WTC11 (cell line): ENCODE results near the gene KLHL5. TPM values are rescaled to one million over a fixed set of nuclear protein-coding genes. Genes with fewer than 3 reads are reported as not detected.

Source experiments
- ATAC-seq: fragments of 200-7000 bp; cut with Tn5 transposase; 2 replicates; pipeline ENCODE4 v1.10.0; 2021; ENCODE audit warnings: mild to moderate bottlenecking, moderate library complexity
- CTCF ChIA-PET: fragments of 300-600 bp; sonication (Branson Sonifier 250); formaldehyde crosslinking; loops from one replicate; lab custom pipeline; 2021; ENCODE audit warnings: antibody characterized with exemption; lab: Charles Lee
- POLR2A ChIA-PET: fragments of 350-600 bp; sonication (Branson Sonifier 250); formaldehyde crosslinking; loops from one replicate; lab custom pipeline; 2021; ENCODE audit warnings: antibody characterized with exemption; lab: Charles Lee
- DNase-seq: peaks from one replicate; pipeline ENCODE4 v3.0.0; 2021; ENCODE audit warnings: low spot score
- H3K27ac Mint-ChIP-seq: 2 replicates; pipeline ENCODE4 v1.8.0; 2021; ENCODE audit warnings: mixed read lengths
- H3K27me3 Mint-ChIP-seq: 2 replicates; pipeline ENCODE4 v1.8.0; 2021; ENCODE audit warnings: low read depth, mild to moderate bottlenecking, moderate library complexity, mixed read lengths
- H3K36me3 Mint-ChIP-seq: 2 replicates; pipeline ENCODE4 v1.8.0; 2021; ENCODE audit warnings: mixed read lengths
- H3K4me1 Mint-ChIP-seq: 2 replicates; pipeline ENCODE4 v1.8.0; 2022; ENCODE audit warnings: mixed read lengths
- H3K4me3 Mint-ChIP-seq: 2 replicates; pipeline ENCODE4 v1.8.0; 2021; ENCODE audit warnings: mild to moderate bottlenecking, moderate library complexity, mixed read lengths
- H3K9me3 Mint-ChIP-seq: 2 replicates; pipeline ENCODE4 v1.8.0; 2021; ENCODE audit warnings: mixed read lengths
- AFF4 ChIP-seq: sonication (generic); formaldehyde crosslinking; IDR thresholded peaks from 2 replicates; pipeline ENCODE4 v1.8.1; 2023; ENCODE audit warnings: mild to moderate bottlenecking, missing genetic modification reagents, borderline replicate concordance
- ATF1 ChIP-seq: sonication (generic); formaldehyde crosslinking; IDR thresholded peaks from 2 replicates; pipeline ENCODE4 v1.8.1; 2023; ENCODE audit warnings: mild to moderate bottlenecking, moderate library complexity, missing genetic modification reagents
- ATF2 ChIP-seq: sonication (generic); formaldehyde crosslinking; IDR thresholded peaks from 2 replicates; pipeline ENCODE4 v1.8.1; 2022; ENCODE audit warnings: low read depth, missing genetic modification reagents, borderline replicate concordance
- ATF6 ChIP-seq: sonication (generic); formaldehyde crosslinking; IDR thresholded peaks from 2 replicates; pipeline ENCODE4 v1.8.1; 2023; ENCODE audit warnings: mild to moderate bottlenecking, missing genetic modification reagents
- CREB1 ChIP-seq: sonication (generic); formaldehyde crosslinking; IDR thresholded peaks from 2 replicates; pipeline ENCODE4 v1.8.0; 2023; ENCODE audit warnings: mild to moderate bottlenecking, missing genetic modification reagents
- CREM ChIP-seq: sonication (generic); formaldehyde crosslinking; IDR thresholded peaks from 2 replicates; pipeline ENCODE4 v1.8.1; 2022; ENCODE audit warnings: mild to moderate bottlenecking, missing genetic modification reagents, moderate library complexity
- EMX1 ChIP-seq: fragments of 250-450 bp; sonication (Bioruptor Pico); IDR thresholded peaks from 2 replicates; pipeline ENCODE4 v1.8.0; 2021; ENCODE audit warnings: mild to moderate bottlenecking
- FOXJ3 ChIP-seq: sonication (generic); formaldehyde crosslinking; IDR thresholded peaks from 2 replicates; pipeline ENCODE4 v1.9.0; 2021; ENCODE audit warnings: missing genetic modification reagents, mild to moderate bottlenecking, borderline replicate concordance
- GRHL2 ChIP-seq: fragments of 250-450 bp; sonication (Bioruptor Pico); IDR thresholded peaks from 2 replicates; pipeline ENCODE4 v1.8.0; 2022; ENCODE audit warnings: mild to moderate bottlenecking, moderate library complexity; ENCODE audit not compliant: insufficient replicate concordance, severe bottlenecking
- MYBL2 ChIP-seq: sonication (generic); formaldehyde crosslinking; IDR thresholded peaks from 2 replicates; pipeline ENCODE4 v1.8.1; 2023; ENCODE audit warnings: mild to moderate bottlenecking, moderate library complexity, missing genetic modification reagents
- NR2C2 ChIP-seq: sonication (generic); formaldehyde crosslinking; IDR thresholded peaks from 2 replicates; pipeline ENCODE4 v1.8.0; 2022; ENCODE audit warnings: mild to moderate bottlenecking, missing genetic modification reagents
- RELA ChIP-seq: sonication (generic); formaldehyde crosslinking; IDR thresholded peaks from 2 replicates; pipeline ENCODE4 v1.8.1; 2022; ENCODE audit warnings: missing genetic modification reagents, mild to moderate bottlenecking, borderline replicate concordance
- SOX15 ChIP-seq: fragments of 250-450 bp; sonication (Bioruptor Pico); IDR thresholded peaks from 2 replicates; pipeline ENCODE4 v1.9.0; 2021; ENCODE audit warnings: mild to moderate bottlenecking
- STAT6 ChIP-seq: sonication (generic); formaldehyde crosslinking; conservative IDR thresholded peaks from 2 replicates; pipeline ENCODE4 v1.8.1; 2023; ENCODE audit warnings: mild to moderate bottlenecking, low read depth, missing genetic modification reagents, moderate library complexity
- TCF7 ChIP-seq: sonication (generic); formaldehyde crosslinking; IDR thresholded peaks from 2 replicates; pipeline ENCODE4 v1.8.0; 2022; ENCODE audit warnings: mild to moderate bottlenecking, low read depth, missing genetic modification reagents, moderate library complexity
- total RNA-seq: library from RNA; stranded (reverse); gene quantifications from 3 replicates; pipeline ENCODE4 v1.2.3, GENCODE V29; 2021
- TF ChIP-seq, protein P1 (sequence below): sonication (generic); formaldehyde crosslinking; IDR thresholded peaks from 2 replicates; pipeline ENCODE4 v1.8.0; 2022; ENCODE audit warnings: mild to moderate bottlenecking, missing genetic modification reagents

The KLHL5 gene
- total RNA-seq, 1 experiment from 2014 or later = 21.1 TPM

DNA sequence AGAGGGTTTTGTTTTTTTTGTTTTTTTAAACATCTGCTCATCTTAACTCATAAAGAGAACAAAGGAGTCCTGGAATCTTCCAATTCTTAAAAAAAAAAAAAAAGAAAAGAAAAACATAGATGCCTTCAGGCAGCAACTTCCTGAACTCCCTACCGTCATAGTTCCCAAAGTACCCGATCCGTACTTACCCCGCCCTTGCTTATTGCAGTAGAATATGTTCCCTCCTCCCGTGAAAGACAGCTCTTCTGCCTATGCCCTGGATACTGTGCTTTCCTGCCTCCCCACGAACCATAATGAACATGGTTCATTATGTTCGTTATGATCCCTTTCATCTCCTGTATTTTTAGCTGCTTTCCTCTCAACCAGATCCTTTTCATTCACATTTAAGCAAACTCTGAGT lies 40.3 kb downstream of the KLHL5 start (continued):
- no peak for TF ChIP-seq STAT6
- TF ChIP-seq, all 79 proteins: peak for 0

DNA sequence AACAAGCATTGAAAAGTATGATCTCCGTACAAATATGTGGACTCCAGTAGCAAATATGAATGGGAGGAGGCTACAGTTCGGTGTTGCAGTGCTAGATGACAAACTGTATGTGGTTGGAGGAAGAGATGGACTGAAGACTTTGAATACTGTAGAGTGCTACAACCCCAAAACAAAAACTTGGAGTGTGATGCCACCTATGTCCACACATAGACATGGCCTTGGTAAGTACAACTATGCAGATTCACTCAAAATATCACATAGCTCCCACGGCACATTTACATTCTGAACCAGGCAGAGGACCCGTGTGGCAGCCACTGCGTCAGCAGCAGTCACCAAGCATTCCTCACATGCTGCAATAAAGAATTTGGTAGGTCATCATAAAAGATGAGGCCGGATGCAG lies 41.3 kb downstream of the KLHL5 start:
- no peak overlapping the region for H3K27ac Mint-ChIP-seq
- H3K4me3 Mint-ChIP-seq = no peak overlapping the region
- peaks cover 8% of the 10 kb centered on the region for H3K9me3 Mint-ChIP-seq
- H3K4me1 Mint-ChIP-seq = 0 out of 2 replicates have a peak, but pooled peaks cover 3% of the 10 kb centered on the region
- POLR2A ChIA-PET = no interaction called here
- H3K36me3 Mint-ChIP-seq = peaks cover 7% of the 10 kb centered on the region
- H3K27me3 Mint-ChIP-seq = no peaks in the 10 kb centered on the region
- CTCF ChIA-PET = no interaction called here
- no peak for TF ChIP-seq CREM
- TF ChIP-seq AFF4 (CRISPR knock-in tag) = no peak
- TF ChIP-seq, protein P1, sequence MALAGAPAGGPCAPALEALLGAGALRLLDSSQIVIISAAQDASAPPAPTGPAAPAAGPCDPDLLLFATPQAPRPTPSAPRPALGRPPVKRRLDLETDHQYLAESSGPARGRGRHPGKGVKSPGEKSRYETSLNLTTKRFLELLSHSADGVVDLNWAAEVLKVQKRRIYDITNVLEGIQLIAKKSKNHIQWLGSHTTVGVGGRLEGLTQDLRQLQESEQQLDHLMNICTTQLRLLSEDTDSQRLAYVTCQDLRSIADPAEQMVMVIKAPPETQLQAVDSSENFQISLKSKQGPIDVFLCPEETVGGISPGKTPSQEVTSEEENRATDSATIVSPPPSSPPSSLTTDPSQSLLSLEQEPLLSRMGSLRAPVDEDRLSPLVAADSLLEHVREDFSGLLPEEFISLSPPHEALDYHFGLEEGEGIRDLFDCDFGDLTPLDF (CRISPR knock-in tag) = no peak
- TF ChIP-seq ATF2 = no peak
- TF ChIP-seq GRHL2 (CRISPR knock-in tag) = no peak
- TF ChIP-seq ATF6 (CRISPR knock-in tag) = no peak
- no peak for TF ChIP-seq EMX1 (CRISPR knock-in tag)
- DNase-seq (no peak), ATAC-seq (no peak)

- POLR2A ChIA-PET = no interaction called here
- H3K4me3 Mint-ChIP-seq = no peak overlapping the region
- TF ChIP-seq SOX15 (CRISPR knock-in tag) (no peak), FOXJ3 (CRISPR knock-in tag) (no peak), RELA (no peak), CREB1 (no peak), MYBL2 (no peak), NR2C2 (CRISPR knock-in tag) (no peak), TCF7 (CRISPR knock-in tag) (no peak), ATF1 (CRISPR knock-in tag) (no peak)
- H3K9me3 Mint-ChIP-seq = peaks cover 8% of the 10 kb centered on the region
- no peak for ATAC-seq
- 0 out of 2 replicates have a peak, but pooled peaks cover 3% of the 10 kb centered on the region for H3K4me1 Mint-ChIP-seq
- DNase-seq = no peak
- peaks cover 7% of the 10 kb centered on the region for H3K36me3 Mint-ChIP-seq
- no peaks in the 10 kb centered on the region for H3K27me3 Mint-ChIP-seq
- H3K27ac Mint-ChIP-seq = no peak overlapping the region
- CTCF ChIA-PET = no interaction called here
Measured at GRCh38 chr4:39104255-39104654, 42.2 kb downstream of the KLHL5 start.
